ENCODE measurements around the gene HSPB6. TPM values are rescaled to one million over a fixed set of nuclear protein-coding genes. Genes with fewer than 3 reads are reported as not detected.

HSPB6 gene
- total and polyA plus RNA-seq, 2 of the 8 experiments (the other 6 are each of a cell fraction or from before 2014, with no cell fraction given): 0.91 TPM; not detected in 1

DNA sequence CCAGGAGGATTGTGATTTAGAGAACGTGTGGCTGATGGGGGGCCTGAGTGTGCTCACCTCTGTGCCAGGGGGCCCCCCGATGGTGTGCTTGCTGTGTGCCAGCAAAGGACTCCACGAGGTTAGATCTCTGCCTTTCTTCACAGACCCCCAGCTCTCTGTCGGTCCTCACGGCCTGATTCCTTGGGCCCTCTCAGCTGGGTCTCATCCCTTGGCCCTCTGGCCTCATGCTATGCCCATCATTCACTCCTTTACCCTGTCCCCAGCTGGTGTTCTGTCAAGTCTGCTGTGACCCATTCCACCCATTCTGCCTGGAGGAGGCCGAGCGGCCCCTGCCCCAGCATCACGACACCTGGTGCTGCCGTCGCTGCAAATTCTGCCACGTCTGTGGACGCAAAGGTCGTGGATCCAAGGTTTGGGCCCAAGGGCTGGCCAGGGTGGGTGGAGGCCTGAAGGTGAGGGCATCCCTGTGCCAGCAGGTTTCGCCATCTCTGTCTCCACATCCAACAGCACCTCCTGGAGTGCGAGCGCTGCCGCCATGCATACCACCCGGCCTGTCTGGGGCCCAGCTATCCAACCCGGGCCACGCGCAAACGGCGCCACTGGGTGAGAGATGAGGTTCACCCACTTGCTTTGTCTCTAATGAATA lies 31.5 kb downstream of the HSPB6 start:
- no peak overlapping the region for H3K9ac ChIP-seq (replicated peaks in 1 of 4; ENCODE audit: extremely low read depth in 1 of 4, low read depth in 3 of 4, low read length in 3 of 4)
- peaks cover 48 to 74% (median 70%) of the 10 kb centered on the region in 4 experiments for H3K36me3 ChIP-seq (ENCODE audit: control insufficient read depth in 2 of 4, insufficient read depth in 4 of 4, low read length in 3 of 4)
- no peak overlapping the region for H2BK120ac ChIP-seq (replicated peaks; ENCODE audit: low read depth, low read length)
- no peak overlapping the region for H3K4ac ChIP-seq (replicated peaks; ENCODE audit: insufficient read length, low read depth, low read length)
- no peaks in the 10 kb centered on the region for H3K23me2 ChIP-seq (ENCODE audit: low read depth, low read length)
- no peak overlapping the region for H2BK12ac ChIP-seq (ENCODE audit: low read depth, low read length)
- no peak overlapping the region for H2AFZ ChIP-seq (ENCODE audit: low read length)
- no peak overlapping the region for H2BK5ac ChIP-seq (ENCODE audit: low read depth, low read length)
- WGBS, 2 experiments (ENCODE audit: extremely low coverage in 1 of 2, insufficient coverage in 1 of 2, insufficient read length in 1 of 2, insufficient replicate concordance in 2 of 2, low coverage in 1 of 2, low lambda C conversion rate in 2 of 2, missing lambda C conversion rate in 1 of 2): 92% methylated on average over 18 of the region's 23 CpGs; no CpG with 5 or more reads in 1 of the 2 experiments
- no peak overlapping the region for H4K5ac ChIP-seq (ENCODE audit: insufficient read length, low read depth, low read length)
- H2BK15ac ChIP-seq (ENCODE audit: low read length): no peak overlapping the region
- FAIRE-seq (no peak), DNase-seq (ENCODE audit: low read depth in 1 of 2, low spot score in 2 of 2) (no peak)
- H2BK20ac ChIP-seq (ENCODE audit: low read length): no peak overlapping the region
- H3K9me3 ChIP-seq (ENCODE audit: insufficient read depth in 2 of 2, low read depth in 1 of 2, low read length in 1 of 2): no peaks in the 10 kb centered on the region
- no peak for TF ChIP-seq POLR2A (IDR thresholded peaks at IDR 0.05; ENCODE audit: control extremely low read depth in 1 of 2, low read depth in 2 of 2, low read length in 2 of 2)
- TF ChIP-seq JUN (IDR thresholded peaks at IDR 0.05; ENCODE audit: low read depth, low read length): no peak
- no peak for TF ChIP-seq GTF2F1 (IDR thresholded peaks at IDR 0.05; ENCODE audit: borderline replicate concordance, low read depth, low read length)
- TF ChIP-seq BACH1 (IDR thresholded peaks at IDR 0.05; ENCODE audit: low read length): no peak
- no peak for TF ChIP-seq RXRA (IDR thresholded peaks at IDR 0.05; ENCODE audit: insufficient read depth, low read depth, low read length)
- TF ChIP-seq POLR2AphosphoS5 (IDR thresholded peaks at IDR 0.05; ENCODE audit: low read depth, low read length): no peak
- TF ChIP-seq, protein P1, sequence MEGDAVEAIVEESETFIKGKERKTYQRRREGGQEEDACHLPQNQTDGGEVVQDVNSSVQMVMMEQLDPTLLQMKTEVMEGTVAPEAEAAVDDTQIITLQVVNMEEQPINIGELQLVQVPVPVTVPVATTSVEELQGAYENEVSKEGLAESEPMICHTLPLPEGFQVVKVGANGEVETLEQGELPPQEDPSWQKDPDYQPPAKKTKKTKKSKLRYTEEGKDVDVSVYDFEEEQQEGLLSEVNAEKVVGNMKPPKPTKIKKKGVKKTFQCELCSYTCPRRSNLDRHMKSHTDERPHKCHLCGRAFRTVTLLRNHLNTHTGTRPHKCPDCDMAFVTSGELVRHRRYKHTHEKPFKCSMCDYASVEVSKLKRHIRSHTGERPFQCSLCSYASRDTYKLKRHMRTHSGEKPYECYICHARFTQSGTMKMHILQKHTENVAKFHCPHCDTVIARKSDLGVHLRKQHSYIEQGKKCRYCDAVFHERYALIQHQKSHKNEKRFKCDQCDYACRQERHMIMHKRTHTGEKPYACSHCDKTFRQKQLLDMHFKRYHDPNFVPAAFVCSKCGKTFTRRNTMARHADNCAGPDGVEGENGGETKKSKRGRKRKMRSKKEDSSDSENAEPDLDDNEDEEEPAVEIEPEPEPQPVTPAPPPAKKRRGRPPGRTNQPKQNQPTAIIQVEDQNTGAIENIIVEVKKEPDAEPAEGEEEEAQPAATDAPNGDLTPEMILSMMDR (IDR thresholded peaks at IDR 0.05; ENCODE audit: control extremely low read depth in 1 of 3, insufficient read depth in 1 of 3, low read depth in 1 of 3, low read length in 3 of 3): no peak
- no peaks in the 10 kb centered on the region for H3K27me3 ChIP-seq (replicated peaks in 1 of 4; ENCODE audit: control insufficient read depth in 3 of 4, extremely low read depth in 1 of 4, insufficient read depth in 3 of 4, low read length in 3 of 4)
- no peak overlapping the region for H3K56ac ChIP-seq (replicated peaks; ENCODE audit: insufficient read length, low read depth, low read length)
- no peak overlapping the region for H3K4me3 ChIP-seq (ENCODE audit: extremely low read depth in 1 of 4, insufficient read depth in 2 of 4, low read depth in 3 of 4, low read length in 4 of 4)
- no peak overlapping the region for H3K4me2 ChIP-seq (ENCODE audit: insufficient read depth in 1 of 2, low read depth in 2 of 2, low read length in 2 of 2)
- no peaks in the 10 kb centered on the region for H3K4me1 ChIP-seq (replicated peaks in 1 of 4; ENCODE audit: control insufficient read depth in 3 of 4, insufficient read depth in 4 of 4, low read length in 3 of 4)
- H4K8ac ChIP-seq (ENCODE audit: extremely low read depth, insufficient read depth, low read length): no peak overlapping the region
- no peak overlapping the region for H3K23ac ChIP-seq (ENCODE audit: insufficient read length)
- CTCF ChIA-PET (ENCODE audit: partially characterized antibody): interaction anchor here (0.5 to 11.8 kb wide), 3 partner anchors 13 to 33 kb away, joined by 3 to 80 read pairs (median 3); partner anchors contain the start of genes IGFLR1 and LIN37
- no peaks in the 10 kb centered on the region; the same call in 1 of the 2 replicates for H3K79me1 ChIP-seq (ENCODE audit: low read depth, low read length)
- H3K79me2 ChIP-seq (ENCODE audit: control insufficient read depth in 1 of 2, insufficient read depth in 2 of 2, low read length in 2 of 2): no peaks in the 10 kb centered on the region; a peak in 1 of 4 replicates
- no peak overlapping the region for H3K14ac ChIP-seq (ENCODE audit: insufficient read length)
- no peak overlapping the region for H2AK5ac ChIP-seq (ENCODE audit: low read depth, low read length)
- H4K91ac ChIP-seq (replicated peaks; ENCODE audit: insufficient read length, low read length): no peak overlapping the region
- POLR2A ChIA-PET (ENCODE audit: partially characterized antibody): interaction anchor here (1.0 to 6.1 kb wide), 2 partner anchors 11 to 15 kb away, joined by 3 to 39 read pairs; no protein-coding TSS in a partner anchor
- H3K27ac ChIP-seq (ENCODE audit: low read depth, low read length): no peak overlapping the region
- H4K20me1 ChIP-seq (replicated peaks in 1 of 2; ENCODE audit: control insufficient read depth in 1 of 2, insufficient read depth in 2 of 2, low read length in 2 of 2): peaks cover 5 to 15% of the 10 kb centered on the region in 2 experiments
- H3K18ac ChIP-seq (ENCODE audit: extremely low read depth, low read length): no peak overlapping the region

Measured in H1 (cell line).